NK-92 (cell line): ENCODE results near the gene MARK3.
"Not testable (repeated sequence)": the region's sequence is repeated elsewhere in the genome, so short reads cannot be mapped to it uniquely, and the experiment has no call there.

ENCODE experiments used
- DNase-seq: peaks from one replicate; lab custom pipeline; 2025; ENCODE audit not compliant: unreplicated experiment; lab: John Stamatoyannopoulos, UW

The MARK3 gene

GRCh38 chr14:103524002-103524935 is 139.1 kb downstream of the MARK3 start:
- no peak for DNase-seq

GRCh38 chr14:103525430-103526246 is 140.4 kb downstream of the MARK3 start:
- not testable (repeated sequence) for DNase-seq

- DNase-seq, result no peak
These were observed 141.2 kb downstream of the MARK3 start for GRCh38 chr14:103526247-103526913.

- no peak for DNase-seq
These were observed 141.7 kb downstream of the MARK3 start for GRCh38 chr14:103526914-103527248.

GRCh38 chr14:103527408-103528145 is 142.4 kb downstream of the MARK3 start:
- no peak for DNase-seq

- DNase-seq, result no peak
These were observed 143.0 kb downstream of the MARK3 start for GRCh38 chr14:103528146-103528586.

- no peak for DNase-seq
These were observed 143.6 kb downstream of the MARK3 start, which contains the start of gene TRMT61A for GRCh38 chr14:103528587-103529382. Gene TRMT61A (plus strand): TSS chr14:103529196. CDS start chr14:103529979, 783 bp downstream.

DNA sequence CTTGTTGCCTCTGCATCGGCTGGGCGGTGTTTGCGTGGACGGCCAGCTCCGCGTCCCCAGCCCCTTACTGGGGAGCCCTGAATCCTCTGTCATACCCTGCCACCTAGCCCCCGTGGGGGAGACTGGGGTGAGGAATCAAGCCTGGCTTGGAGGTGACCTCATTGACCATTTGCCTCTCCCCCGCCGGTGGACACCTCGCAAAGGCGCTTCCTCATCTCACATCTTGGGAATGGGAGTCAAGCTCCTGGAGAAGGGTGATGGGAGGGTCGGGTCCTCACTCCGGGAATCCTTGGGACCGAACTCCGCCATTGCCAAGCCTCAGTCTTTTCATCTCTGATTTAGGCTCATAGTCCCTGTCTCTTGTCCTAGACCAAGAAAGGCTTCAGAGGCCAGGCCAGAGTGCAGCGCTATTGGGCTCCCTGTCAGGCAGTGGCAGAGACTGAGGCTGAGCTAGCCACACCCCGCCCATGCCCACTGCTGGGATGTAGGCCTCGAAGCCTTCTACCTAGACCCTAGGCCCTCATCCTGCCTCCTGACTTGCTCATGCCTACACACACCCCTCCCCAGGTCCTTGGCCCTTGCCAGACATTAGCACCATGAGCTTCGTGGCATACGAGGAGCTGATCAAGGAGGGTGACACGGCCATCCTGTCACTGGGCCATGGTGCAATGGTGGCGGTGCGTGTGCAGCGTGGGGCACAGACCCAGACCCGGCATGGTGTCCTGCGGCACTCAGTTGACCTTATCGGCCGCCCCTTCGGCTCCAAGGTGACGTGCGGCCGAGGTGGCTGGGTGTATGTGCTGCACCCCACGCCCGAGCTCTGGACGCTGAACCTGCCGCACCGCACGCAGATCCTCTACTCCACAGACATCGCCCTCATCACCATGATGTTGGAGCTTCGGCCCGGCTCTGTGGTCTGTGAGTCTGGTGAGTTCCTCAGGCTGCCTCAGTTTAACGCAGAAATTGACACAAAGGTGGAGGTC is 144.5 kb downstream of the MARK3 start:
- DNase-seq, result no peak

DNA sequence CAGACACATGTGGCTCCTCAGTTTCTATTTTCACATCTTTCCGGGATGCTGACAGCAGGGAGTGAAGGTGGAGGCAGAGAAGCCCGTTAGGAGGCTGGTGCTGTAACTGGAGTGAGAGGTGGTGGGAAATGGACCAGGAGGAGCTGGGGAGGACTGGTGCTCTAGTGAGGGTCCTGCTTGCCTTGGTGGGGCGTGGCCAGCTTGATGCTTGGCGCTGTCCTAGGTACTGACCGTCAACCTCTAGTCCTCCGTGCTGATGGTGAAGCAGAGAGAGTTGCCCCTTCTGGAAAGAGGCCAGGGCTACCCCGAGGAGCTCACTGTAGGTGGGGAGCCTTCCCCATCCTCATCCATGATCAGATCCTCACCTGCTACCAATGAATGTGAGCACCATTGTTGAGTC is 145.2 kb downstream of the MARK3 start:
- DNase-seq, result no peak

- DNase-seq, result no peak
These were observed 145.6 kb downstream of the MARK3 start for GRCh38 chr14:103530831-103531230.

- DNase-seq, result no peak
These were observed 146.4 kb downstream of the MARK3 start for GRCh38 chr14:103531421-103532215.

DNA sequence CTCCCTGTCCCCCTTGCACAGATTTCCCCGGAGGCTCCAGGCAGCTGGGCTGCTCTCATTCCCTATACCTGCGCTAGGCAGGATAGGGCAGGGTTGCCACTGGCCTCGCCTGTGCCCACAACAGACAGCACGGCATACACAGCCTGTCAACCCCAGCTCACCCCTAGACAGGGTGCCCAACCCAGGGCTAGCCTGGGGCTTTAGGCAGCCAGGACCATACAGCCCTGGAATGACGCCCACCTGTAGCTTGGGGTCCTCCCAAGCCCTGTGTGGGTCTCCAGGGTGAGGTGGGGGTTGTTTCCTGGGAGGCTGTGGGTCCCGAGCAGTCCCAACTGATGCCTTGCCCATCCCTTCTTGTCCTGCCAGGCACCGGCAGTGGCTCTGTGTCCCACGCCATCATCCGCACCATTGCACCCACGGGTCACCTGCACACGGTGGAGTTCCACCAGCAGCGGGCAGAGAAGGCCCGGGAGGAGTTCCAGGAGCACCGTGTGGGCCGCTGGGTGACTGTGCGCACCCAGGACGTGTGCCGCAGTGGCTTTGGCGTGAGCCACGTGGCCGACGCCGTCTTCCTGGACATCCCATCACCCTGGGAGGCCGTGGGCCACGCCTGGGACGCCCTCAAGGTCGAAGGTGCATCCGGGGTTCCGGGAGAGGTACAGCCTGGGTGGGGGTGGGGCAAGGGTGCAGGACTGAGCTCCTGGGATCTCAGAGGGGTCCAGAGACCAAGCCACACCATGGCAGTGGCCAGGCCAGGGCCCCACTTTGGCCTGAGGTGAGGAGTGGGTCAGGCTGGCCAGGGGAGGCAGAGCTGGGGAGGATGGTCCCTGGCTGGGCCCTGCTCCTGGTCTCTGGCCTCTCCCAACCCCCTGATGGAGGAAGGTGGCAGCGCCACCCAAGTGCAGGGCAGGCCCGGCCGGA is 147.3 kb downstream of the MARK3 start:
- no peak for DNase-seq

GRCh38 chr14:103533137-103533998 is 148.2 kb downstream of the MARK3 start:
- no peak for DNase-seq

GRCh38 chr14:103533999-103534575 is 148.9 kb downstream of the MARK3 start:
- DNase-seq, result no peak

DNA sequence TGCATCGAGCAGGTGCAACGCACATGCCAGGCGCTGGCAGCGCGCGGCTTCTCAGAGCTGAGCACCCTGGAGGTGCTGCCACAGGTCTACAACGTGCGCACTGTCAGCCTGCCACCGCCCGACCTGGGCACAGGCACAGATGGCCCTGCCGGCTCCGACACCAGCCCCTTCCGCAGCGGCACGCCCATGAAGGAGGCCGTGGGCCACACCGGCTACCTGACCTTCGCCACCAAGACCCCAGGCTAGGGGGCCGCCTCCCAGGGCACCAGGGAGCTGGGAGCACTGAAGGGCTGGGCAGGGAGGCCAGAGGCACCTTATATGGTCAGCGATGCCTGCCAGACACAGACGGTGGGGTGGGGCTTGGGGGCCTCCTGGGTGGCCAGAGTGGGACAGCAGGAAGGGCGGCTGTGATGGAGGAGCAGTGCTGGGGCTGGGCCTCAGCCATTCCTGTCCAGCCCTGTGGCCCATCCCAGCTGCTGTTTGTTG is 149.4 kb downstream of the MARK3 start:
- no peak for DNase-seq
